SK-N-SH treated with all-trans-retinoic acid at 6 μM for 48 hours (cell line): Measurements from ENCODE around the gene TMEM163.

Experiments
- ATAC-seq: fragments of 200-7000 bp; cut with Tn5 transposase; 3 replicates; pipeline ENCODE4 v1.9.1; 2020; ENCODE audit warnings: mild to moderate bottlenecking, moderate library complexity
- ARNTL ChIP-seq: fragments of 450-650 bp; formaldehyde crosslinking; IDR thresholded peaks from 2 replicates; pipeline ENCODE4 v1.5.0; 2020; ENCODE audit warnings: low read depth, mild to moderate bottlenecking, moderate library complexity, borderline replicate concordance
- BACH2 ChIP-seq: fragments of 250-450 bp; sonication (Bioruptor Pico); IDR thresholded peaks from 2 replicates; pipeline ENCODE4 v1.9.0; 2021; ENCODE audit warnings: mild to moderate bottlenecking, borderline replicate concordance
- CREB5 ChIP-seq: fragments of 250-450 bp; sonication (Bioruptor Pico); IDR thresholded peaks from 2 replicates; pipeline ENCODE4 v1.5.1; 2020; ENCODE audit warnings: low read depth, mild to moderate bottlenecking, moderate library complexity
- CSDC2 ChIP-seq: fragments of 250-450 bp; sonication (Bioruptor Pico); IDR thresholded peaks from 2 replicates; pipeline ENCODE4 v1.5.0; 2020; ENCODE audit warnings: mild to moderate bottlenecking, moderate library complexity
- ESRRG ChIP-seq: fragments of 250-450 bp; sonication (Bioruptor Pico); IDR thresholded peaks from 2 replicates; pipeline ENCODE4 v1.6.1; 2021; ENCODE audit warnings: mild to moderate bottlenecking
- GLIS3 ChIP-seq: fragments of 250-450 bp; sonication (Bioruptor Pico); IDR thresholded peaks from 2 replicates; pipeline ENCODE4 v1.5.0; 2020; ENCODE audit warnings: mild to moderate bottlenecking, moderate library complexity
- ISL1 ChIP-seq: fragments of 250-450 bp; sonication (Bioruptor Pico); IDR thresholded peaks from 2 replicates; pipeline ENCODE4 v2.1.2; 2022; ENCODE audit warnings: mild to moderate bottlenecking, moderate library complexity
- OSR1 ChIP-seq: fragments of 250-450 bp; sonication (Bioruptor Pico); IDR thresholded peaks from 2 replicates; pipeline ENCODE4 v1.8.0; 2022; ENCODE audit warnings: moderate library complexity, mild to moderate bottlenecking, inconsistent platforms
- PATZ1 ChIP-seq: fragments of 250-450 bp; sonication (Bioruptor Pico); IDR thresholded peaks from 2 replicates; pipeline ENCODE4 v1.8.0; 2020; ENCODE audit warnings: mild to moderate bottlenecking, moderate library complexity, borderline replicate concordance
- PPARA ChIP-seq: fragments of 250-450 bp; sonication (Bioruptor Pico); IDR thresholded peaks from 2 replicates; pipeline ENCODE4 v1.5.0; 2020; ENCODE audit warnings: mild to moderate bottlenecking, borderline replicate concordance
- RARB ChIP-seq: fragments of 250-450 bp; sonication (Bioruptor Pico); IDR thresholded peaks from 2 replicates; pipeline ENCODE4 v1.8.0; 2021; ENCODE audit warnings: mild to moderate bottlenecking, moderate library complexity
- SNAI2 ChIP-seq: fragments of 250-450 bp; sonication (Bioruptor Pico); IDR thresholded peaks from 2 replicates; pipeline ENCODE4 v1.5.0; 2020; ENCODE audit warnings: mild to moderate bottlenecking, moderate library complexity
- TCF4 ChIP-seq: fragments of 250-450 bp; sonication (Bioruptor Pico); IDR thresholded peaks from 2 replicates; pipeline ENCODE4 v1.8.0; 2021; ENCODE audit warnings: mild to moderate bottlenecking, moderate library complexity, borderline replicate concordance
- TOX ChIP-seq: fragments of 250-450 bp; sonication (Bioruptor Pico); IDR thresholded peaks from 2 replicates; pipeline ENCODE4 v1.8.0; 2021; ENCODE audit warnings: mild to moderate bottlenecking, moderate library complexity, borderline replicate concordance
- TSHZ2 ChIP-seq: fragments of 250-450 bp; sonication (Bioruptor Pico); IDR thresholded peaks from 2 replicates; pipeline ENCODE4 v1.5.0; 2020; ENCODE audit warnings: mild to moderate bottlenecking, moderate library complexity
- ZC3H10 ChIP-seq: fragments of 250-450 bp; sonication (Bioruptor Pico); IDR thresholded peaks from 2 replicates; pipeline ENCODE4 v1.5.1; 2021; ENCODE audit warnings: mild to moderate bottlenecking, moderate library complexity
- ZFP3 ChIP-seq: fragments of 250-450 bp; sonication (Bioruptor Pico); IDR thresholded peaks from 2 replicates; pipeline ENCODE4 v1.5.0; 2020; ENCODE audit warnings: mild to moderate bottlenecking, moderate library complexity
- ZNF70 ChIP-seq: fragments of 450-650 bp; formaldehyde crosslinking; IDR thresholded peaks from 2 replicates; pipeline ENCODE4 v1.5.0; 2020; ENCODE audit warnings: mild to moderate bottlenecking, moderate library complexity
- ZNF8 ChIP-seq: fragments of 450-650 bp; formaldehyde crosslinking; IDR thresholded peaks from 2 replicates; pipeline ENCODE4 v1.5.0; 2020; ENCODE audit warnings: mild to moderate bottlenecking, moderate library complexity
- TF ChIP-seq, protein P1 (sequence below): fragments of 250-450 bp; sonication (Bioruptor Pico); IDR thresholded peaks from 2 replicates; pipeline ENCODE4 v1.5.1; 2021; ENCODE audit warnings: mild to moderate bottlenecking, moderate library complexity
- TF ChIP-seq, protein P2 (sequence below): fragments of 250-450 bp; sonication (Bioruptor Pico); IDR thresholded peaks from 2 replicates; pipeline ENCODE4 v1.8.0; 2021; ENCODE audit warnings: low read depth, mild to moderate bottlenecking, moderate library complexity, borderline replicate concordance

The TMEM163 gene

DNA sequence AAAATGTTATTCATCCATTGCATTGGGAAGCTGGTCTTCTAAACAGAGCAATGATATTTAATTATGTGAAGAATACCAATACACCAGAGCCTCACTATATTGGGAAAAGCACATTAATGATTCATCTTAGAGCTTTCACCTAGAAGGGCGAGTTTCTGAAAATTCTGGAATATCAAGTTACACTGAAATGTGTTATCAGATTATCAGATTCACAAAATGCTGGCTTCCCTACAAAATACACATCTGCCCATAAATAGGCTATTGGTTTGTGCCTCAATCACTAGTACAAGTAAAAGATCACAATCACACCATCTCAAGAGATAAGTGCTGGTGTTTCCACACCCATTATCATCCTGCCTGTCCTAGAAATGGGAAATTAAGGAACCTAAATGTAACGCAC is 200.7 kb downstream of the TMEM163 start (continued):
- TF ChIP-seq PPARA (CRISPR knock-in tag): no peak

- TF ChIP-seq ZC3H10 (CRISPR knock-in tag) (no peak), TSHZ2 (CRISPR knock-in tag) (no peak), BACH2 (CRISPR knock-in tag) (no peak), TCF4 (no peak), PATZ1 (CRISPR knock-in tag) (no peak), ISL1 (CRISPR knock-in tag) (no peak), TOX (CRISPR knock-in tag) (no peak), PPARA (CRISPR knock-in tag) (no peak)
- TF ChIP-seq, protein P1, sequence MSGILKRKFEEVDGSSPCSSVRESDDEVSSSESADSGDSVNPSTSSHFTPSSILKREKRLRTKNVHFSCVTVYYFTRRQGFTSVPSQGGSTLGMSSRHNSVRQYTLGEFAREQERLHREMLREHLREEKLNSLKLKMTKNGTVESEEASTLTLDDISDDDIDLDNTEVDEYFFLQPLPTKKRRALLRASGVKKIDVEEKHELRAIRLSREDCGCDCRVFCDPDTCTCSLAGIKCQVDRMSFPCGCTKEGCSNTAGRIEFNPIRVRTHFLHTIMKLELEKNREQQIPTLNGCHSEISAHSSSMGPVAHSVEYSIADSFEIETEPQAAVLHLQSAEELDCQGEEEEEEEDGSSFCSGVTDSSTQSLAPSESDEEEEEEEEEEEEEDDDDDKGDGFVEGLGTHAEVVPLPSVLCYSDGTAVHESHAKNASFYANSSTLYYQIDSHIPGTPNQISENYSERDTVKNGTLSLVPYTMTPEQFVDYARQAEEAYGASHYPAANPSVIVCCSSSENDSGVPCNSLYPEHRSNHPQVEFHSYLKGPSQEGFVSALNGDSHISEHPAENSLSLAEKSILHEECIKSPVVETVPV (CRISPR knock-in tag): no peak
- ATAC-seq: no peak
Measured at GRCh38 chr2:134515137-134515536, 203.7 kb downstream of the TMEM163 start.

- ATAC-seq: no peak
- TF ChIP-seq ZNF8 (CRISPR knock-in tag): no peak
- no peak for TF ChIP-seq CSDC2
- TF ChIP-seq TCF4: no peak
- TF ChIP-seq, protein P2, sequence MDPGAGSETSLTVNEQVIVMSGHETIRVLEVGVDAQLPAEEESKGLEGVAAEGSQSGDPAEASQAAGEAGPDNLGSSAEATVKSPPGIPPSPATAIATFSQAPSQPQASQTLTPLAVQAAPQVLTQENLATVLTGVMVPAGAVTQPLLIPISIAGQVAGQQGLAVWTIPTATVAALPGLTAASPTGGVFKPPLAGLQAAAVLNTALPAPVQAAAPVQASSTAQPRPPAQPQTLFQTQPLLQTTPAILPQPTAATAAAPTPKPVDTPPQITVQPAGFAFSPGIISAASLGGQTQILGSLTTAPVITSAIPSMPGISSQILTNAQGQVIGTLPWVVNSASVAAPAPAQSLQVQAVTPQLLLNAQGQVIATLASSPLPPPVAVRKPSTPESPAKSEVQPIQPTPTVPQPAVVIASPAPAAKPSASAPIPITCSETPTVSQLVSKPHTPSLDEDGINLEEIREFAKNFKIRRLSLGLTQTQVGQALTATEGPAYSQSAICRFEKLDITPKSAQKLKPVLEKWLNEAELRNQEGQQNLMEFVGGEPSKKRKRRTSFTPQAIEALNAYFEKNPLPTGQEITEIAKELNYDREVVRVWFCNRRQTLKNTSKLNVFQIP (CRISPR knock-in tag): no peak
- no peak for TF ChIP-seq TSHZ2 (CRISPR knock-in tag)
- TF ChIP-seq CREB5 (CRISPR knock-in tag): no peak
- TF ChIP-seq ISL1 (CRISPR knock-in tag): no peak
- TF ChIP-seq SNAI2 (CRISPR knock-in tag): no peak
- TF ChIP-seq ESRRG (CRISPR knock-in tag): no peak
- TF ChIP-seq RARB (CRISPR knock-in tag): no peak
- no peak for TF ChIP-seq ZFP3
- no peak for TF ChIP-seq ZC3H10 (CRISPR knock-in tag)
- TF ChIP-seq GLIS3: no peak
- no peak for TF ChIP-seq ZNF70
- TF ChIP-seq PPARA (CRISPR knock-in tag): no peak
- TF ChIP-seq PATZ1 (CRISPR knock-in tag): no peak
- no peak for TF ChIP-seq ARNTL
- TF ChIP-seq OSR1 (CRISPR knock-in tag): no peak
- TF ChIP-seq, protein P1 (CRISPR knock-in tag): no peak
Measured at GRCh38 chr2:134513465-134513804, 205.4 kb downstream of the TMEM163 start.
